Stimulated activated CD4-positive, alpha-beta T cell treated with anti-CD3 and anti-CD28 coated beads, Interleukin-12 subunit alpha, Interleukin-12 subunit beta, amount 100 ng/mL, for 4 hours (primary cell): Measurements from ENCODE around the gene SMIM1.
"Not testable (repeated sequence)": the region's sequence is repeated elsewhere in the genome, so short reads cannot be mapped to it uniquely, and the experiment has no call there.

Experiments used
- DNase-seq: peaks from one replicate; pipeline ENCODE4 v3.0.0-alpha.2; 2020

The SMIM1 gene

GRCh38 chr1:3796215-3797061, 23.9 kb downstream of the SMIM1 start, which contains the start of gene LRRC47:
Gene LRRC47 (minus strand): TSS chr1:3796498. CDS start chr1:3796476, 22 bp downstream.
- peak; percentile 95 for DNase-seq

DNA sequence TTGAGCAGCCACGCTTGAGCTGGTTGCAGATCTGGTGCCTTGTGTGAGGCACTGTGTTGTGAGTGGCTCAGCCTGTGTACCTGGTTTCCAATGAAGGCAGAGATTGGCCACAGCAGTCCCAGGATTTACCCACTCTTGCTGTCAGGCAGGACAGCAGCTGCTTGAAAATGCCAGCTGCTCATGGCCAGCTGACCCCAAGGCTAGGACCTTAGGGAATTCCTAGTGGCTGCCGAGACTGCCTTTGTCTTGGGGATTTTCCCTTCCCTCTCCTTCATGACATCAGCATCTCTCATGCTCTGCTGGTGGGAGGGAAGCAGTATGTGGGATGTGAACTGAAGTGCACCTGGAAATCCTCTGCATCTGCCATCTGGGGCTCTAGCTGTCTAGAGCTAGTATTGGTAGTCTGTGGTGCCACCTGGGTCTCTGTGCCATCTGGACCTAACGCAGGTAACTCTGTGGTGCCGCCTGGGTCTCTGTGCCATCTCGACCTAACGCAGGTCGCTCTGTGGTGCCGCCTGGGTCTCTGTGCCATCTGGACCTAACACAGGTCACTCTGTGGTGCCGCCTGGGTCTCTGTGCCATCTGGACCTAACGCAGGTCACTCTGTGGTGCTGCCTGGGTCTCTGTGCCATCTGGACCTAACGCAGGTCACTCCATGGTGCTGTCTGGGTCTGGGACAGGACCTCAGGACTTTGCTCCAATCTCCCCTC, 27.6 kb downstream of the SMIM1 start:
- DNase-seq, result no peak

GRCh38 chr1:3800795-3801194, 28.2 kb downstream of the SMIM1 start:
- DNase-seq, result not testable (repeated sequence)

GRCh38 chr1:3803905-3804626, 31.5 kb downstream of the SMIM1 start:
- DNase-seq, result no peak

DNA sequence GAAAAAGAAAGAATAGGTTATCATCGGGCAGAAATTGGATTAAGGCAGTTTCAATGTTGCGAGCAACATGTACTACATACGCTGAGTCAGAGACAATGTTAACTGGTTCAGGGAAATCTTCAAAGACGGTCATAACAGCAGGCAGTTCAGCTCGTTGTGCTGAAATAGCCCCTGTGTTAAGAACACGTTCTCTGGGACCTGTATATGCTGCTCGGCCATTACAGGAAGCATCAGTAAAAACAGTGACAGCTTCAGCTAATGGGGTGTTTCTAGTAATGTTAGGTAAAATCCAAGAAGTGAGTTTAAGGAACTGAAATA, 32.0 kb downstream of the SMIM1 start:
- DNase-seq, result not testable (repeated sequence)

GRCh38 chr1:3805038-3805437, 32.5 kb downstream of the SMIM1 start:
- DNase-seq, result no peak

DNA sequence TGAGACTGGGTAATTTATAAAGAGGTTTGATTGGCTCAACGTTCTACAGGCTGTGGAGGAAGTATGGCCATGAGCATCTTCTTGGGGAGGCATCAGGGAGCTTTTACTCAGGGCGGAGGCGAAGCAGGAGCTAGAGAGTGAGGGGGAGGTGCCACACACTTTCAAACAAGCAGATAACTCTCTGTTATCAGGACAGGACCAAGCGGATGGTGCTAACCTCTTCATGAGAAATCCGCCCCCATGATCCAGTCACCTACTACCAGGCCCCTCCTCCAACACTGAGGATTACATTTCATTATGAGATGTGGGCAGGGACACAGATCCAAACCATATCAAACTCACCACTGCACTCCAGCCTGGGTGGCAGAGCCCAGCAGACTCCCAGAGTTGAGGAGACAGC, 35.2 kb downstream of the SMIM1 start:
- DNase-seq, result no peak

DNA sequence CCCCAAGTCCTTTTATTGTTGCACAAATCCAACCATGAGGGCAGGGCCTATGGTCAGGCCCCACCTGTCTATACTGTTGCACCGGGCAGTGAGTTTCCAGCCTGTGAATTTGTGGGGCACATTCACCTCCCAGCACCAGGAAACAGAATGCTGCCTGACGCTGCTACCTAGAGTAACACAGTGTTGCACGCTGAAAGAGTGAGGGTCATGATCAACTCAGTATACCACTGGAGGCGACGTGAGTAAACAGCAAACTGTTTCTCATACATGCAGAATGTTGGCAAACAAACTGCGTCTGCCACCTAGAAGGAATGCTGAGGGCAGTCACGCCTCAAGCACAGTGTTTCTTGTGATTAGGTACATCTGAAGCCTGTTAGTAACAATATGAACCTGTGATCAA, 37.1 kb downstream of the SMIM1 start:
- DNase-seq, result no peak

GRCh38 chr1:3810149-3810761, 37.7 kb downstream of the SMIM1 start:
- DNase-seq, result not testable (repeated sequence)

DNA sequence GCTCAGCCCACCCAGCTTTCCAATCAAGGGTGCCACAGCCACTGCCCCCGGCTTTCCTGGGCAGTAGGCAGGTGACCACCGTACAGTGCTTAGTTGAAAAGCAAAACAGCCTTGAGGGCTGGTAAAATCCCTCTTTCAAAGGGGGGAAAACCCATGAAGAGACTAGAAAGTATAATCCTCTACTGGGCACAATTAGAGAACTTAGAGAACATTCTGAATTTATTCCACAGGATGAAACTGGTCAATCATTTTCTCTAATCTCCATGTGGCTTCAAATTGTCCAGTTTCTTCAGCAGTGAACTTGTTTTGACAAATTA, 39.0 kb downstream of the SMIM1 start:
- DNase-seq, result no peak

- no peak for DNase-seq
Measured at GRCh38 chr1:3814065-3814464, 41.5 kb downstream of the SMIM1 start.

DNA sequence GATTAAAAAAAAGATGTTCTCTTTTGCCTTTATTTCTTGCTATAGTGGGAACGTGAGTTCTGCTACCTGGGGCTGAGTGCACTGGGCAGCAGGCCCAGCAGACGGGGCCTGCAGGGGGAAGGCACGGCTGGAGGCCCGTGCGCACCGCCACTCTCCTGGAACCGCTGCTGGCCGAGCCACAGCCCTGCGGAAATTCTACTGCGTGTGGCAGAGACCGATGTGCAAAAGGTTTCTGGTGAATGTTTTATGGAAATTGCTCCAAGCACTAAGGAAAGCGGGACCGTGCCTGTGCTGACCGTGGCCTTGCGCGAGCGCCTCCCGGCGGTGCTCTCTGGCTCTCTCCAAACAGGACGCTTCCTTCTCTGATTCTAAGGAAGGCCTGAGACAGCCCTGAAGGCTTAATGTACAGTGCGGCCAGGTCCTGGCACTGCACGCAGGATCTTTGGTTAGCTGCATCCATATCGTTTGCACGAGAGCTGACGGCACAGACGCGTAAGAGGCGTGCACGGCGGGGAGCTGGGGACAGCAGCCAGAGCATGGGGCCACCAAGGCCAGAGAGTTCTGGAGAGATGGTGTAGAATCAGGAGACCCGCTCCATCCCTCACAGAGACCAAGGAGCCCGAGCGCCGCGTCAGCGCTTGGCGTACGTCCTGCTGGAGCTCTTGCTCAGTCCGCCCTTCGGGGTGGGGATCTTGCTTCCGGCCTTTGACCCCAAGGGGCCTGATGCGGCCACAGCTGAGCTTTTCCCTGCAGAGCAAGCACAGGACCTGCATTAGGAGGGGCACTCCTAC, 42.4 kb downstream of the SMIM1 start:
- no peak for DNase-seq

DNA sequence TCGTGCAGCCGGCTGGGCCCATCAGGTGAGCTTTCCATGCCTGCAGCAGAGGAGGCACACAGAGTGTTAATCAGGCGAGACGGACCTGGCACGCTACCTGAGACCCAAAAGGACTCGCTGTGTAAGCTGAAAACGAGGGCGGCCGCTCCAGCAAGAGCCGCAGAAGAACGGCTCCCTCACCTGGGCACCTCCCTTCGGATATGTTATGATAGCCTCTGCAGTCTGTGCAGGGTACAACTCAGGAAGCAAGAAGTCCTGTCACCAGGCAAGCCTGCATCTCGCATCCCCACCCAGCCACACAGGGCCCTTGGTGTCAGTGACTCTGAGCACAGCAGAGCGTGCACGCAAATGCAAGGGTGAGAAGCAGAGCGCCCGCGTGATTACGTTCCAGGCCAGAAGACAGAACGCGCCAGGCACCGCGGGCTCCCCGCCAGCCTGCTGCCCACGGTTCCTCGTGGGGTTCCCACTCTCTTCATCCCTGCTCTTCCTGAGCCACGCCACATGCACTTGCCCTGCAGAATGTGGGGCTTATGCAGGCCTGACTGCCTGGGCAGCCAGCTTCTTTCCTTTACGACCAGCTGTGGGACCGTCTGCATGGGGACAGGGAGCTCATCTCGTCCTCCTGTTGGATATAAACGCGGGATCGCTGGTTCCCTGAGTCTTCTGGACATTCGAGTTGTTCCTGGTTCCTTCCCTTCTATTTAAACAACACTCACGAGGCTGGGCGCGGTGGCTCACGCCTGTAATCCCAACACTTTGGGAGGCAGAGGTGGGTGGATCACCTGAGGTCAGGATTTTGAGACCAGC, 44.0 kb downstream of the SMIM1 start:
- no peak for DNase-seq

GRCh38 chr1:3817138-3817740, 44.7 kb downstream of the SMIM1 start:
- DNase-seq, result no peak

DNA sequence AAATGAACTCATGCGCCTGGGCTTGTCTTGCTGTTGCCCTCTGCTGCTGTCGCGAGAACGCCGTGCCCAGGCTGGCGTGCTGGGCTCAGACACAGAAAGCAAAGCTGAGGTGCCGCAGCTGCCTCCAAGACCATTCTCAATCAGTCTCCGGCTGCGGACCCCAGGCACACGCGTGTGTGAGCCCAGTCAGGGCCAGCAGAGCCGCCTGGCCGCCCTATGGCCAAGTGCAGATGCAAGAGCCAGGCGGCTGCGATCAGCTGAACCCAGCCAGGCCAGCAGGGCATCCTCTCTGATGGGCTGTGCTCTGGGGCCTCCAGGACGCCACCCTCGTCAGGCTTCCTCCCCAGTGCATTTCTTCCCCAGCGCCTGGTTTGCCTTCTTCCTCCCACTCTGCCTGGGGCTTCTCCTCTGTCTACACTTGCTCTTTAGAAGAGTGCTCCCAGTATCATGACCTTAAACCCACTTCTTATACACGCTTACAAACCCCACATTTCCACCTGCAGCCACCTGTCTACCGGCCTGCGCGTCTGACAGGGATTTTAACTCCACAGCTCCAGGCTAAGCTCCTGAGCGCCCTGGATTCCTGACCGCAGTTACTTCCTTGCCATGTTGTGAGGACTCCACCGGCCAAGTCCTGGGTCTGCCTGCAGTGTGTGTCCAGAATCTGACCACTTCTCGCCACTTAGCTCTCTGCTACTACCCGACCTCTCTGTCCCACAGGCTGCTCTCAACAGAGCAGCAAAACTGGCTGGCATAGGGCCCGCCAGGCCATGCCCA, 45.5 kb downstream of the SMIM1 start:
- no peak for DNase-seq

DNA sequence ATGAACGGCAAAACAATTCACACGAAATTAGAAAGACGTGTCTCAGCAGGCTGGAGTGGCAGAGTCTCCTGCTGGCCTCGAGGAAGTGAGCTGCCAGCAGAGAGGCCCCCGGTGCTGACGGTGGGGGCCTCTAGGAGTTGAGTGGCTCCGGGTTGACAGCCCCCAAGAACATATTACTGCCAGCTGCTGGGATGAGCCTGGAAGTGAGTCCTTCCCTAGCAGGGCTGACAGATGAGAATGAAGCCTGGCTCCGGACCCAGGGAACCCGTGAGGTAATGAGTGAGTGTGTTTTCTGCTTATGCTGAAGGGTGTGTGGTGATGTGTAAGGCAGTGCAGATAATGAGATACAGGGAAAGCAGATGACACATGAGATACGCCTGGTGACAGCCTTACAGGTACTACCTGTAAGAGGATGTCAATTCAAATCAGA, 47.2 kb downstream of the SMIM1 start:
- DNase-seq, result no peak

- DNase-seq, result no peak
Measured at GRCh38 chr1:3820316-3820715, 47.8 kb downstream of the SMIM1 start.

GRCh38 chr1:3821004-3821403, 48.5 kb downstream of the SMIM1 start:
- no peak for DNase-seq

DNA sequence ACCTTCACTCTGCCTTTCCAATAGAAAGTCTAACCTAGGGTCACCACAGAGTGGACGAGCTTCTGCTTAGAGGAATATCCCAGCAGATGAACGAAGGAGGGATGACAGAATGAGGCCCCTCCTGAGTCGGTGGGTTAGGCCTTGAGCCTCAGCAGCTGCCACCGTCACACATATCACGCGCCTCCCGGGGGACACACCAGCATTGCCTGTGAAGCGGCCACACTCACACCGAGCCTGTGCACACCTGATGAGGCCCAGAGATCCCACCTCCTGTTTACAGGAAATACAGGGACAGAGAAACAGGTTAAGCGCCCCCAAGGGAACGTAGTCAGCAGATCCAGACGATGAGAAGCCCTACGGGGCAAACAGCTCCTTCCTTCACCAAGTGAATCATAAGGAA, 48.9 kb downstream of the SMIM1 start:
- no peak for DNase-seq

- no peak for DNase-seq
Measured at GRCh38 chr1:3821908-3822307, 49.4 kb downstream of the SMIM1 start.
